ENCODE data around the gene BAMBI.

BAMBI gene

GRCh38 chr10:28676326-28676967 is 874 bp upstream of the BAMBI start:
- DNase-seq: no peak

GRCh38 chr10:28677888-28678686 is 766 bp downstream of the BAMBI start:
- peak in 1 of 2 experiments; percentile 15 for DNase-seq

- DNase-seq: peak; percentile 23 to 78
Observed at GRCh38 chr10:28678687-28679457, 1.6 kb downstream of the BAMBI start.

GRCh38 chr10:28679581-28680357 is 2.4 kb downstream of the BAMBI start:
- DNase-seq: no peak

GRCh38 chr10:28680358-28680752 is 3.0 kb downstream of the BAMBI start:
- no peak for DNase-seq

- DNase-seq: no peak
Observed at GRCh38 chr10:28681291-28681763, 4.0 kb downstream of the BAMBI start.

GRCh38 chr10:28681928-28682750 is 4.8 kb downstream of the BAMBI start:
- DNase-seq: no peak

- no peak for DNase-seq
Observed at GRCh38 chr10:28684157-28684985, 7.0 kb downstream of the BAMBI start.

GRCh38 chr10:28684986-28685580 is 7.8 kb downstream of the BAMBI start:
- no peak for DNase-seq

- DNase-seq: no peak
Observed at GRCh38 chr10:28685717-28686116, 8.4 kb downstream of the BAMBI start.

- no peak for DNase-seq
Observed at GRCh38 chr10:28686835-28687682, 9.7 kb downstream of the BAMBI start.

- no peak for DNase-seq
Observed at GRCh38 chr10:28687683-28688001, 10.3 kb downstream of the BAMBI start.

GRCh38 chr10:28690545-28690944 is 13.2 kb downstream of the BAMBI start:
- DNase-seq: no peak

GRCh38 chr10:28691187-28691694 is 13.9 kb downstream of the BAMBI start:
- no peak for DNase-seq

GRCh38 chr10:28692050-28692449 is 14.7 kb downstream of the BAMBI start:
- no peak for DNase-seq

- no peak for DNase-seq
Observed at GRCh38 chr10:28694530-28694929, 17.2 kb downstream of the BAMBI start.

- no peak for DNase-seq
Observed at GRCh38 chr10:28698075-28698474, 20.8 kb downstream of the BAMBI start.

- no peak for DNase-seq
Observed at GRCh38 chr10:28704464-28705161, 27.3 kb downstream of the BAMBI start.

- DNase-seq: no peak
Observed at GRCh38 chr10:28705472-28705871, 28.2 kb downstream of the BAMBI start.
